ENCODE measurements around the gene AMFR.

DNA sequence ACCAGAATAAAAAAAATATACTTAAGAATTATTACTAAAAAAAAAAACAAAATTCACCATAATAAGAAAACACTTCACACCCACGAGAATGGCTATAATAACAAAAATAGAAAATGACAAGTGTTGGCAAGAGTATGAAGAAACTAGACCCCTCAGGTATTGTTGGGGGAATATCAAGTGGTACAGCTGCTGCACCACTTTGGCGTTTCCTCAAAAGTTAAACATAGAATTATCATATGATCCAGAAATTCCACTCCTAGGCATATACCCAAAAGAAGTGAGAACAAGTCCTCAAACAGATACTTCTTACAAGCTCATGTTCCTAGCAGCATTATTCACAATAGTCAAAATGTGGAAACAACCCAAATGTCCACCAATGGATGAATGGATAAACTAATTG is 26.3 kb downstream of the AMFR start:
- TF ChIP-seq EZH2 (IDR thresholded peaks at IDR 0.05; ENCODE audit: low read depth, low read length, severe bottlenecking) (no peak), BCL11A (IDR thresholded peaks at IDR 0.05; ENCODE audit: low read depth in 2 of 2, low read length in 2 of 2) (no peak), SRF (IDR thresholded peaks at IDR 0.05; ENCODE audit: low read depth, low read length) (no peak), SP1 (IDR thresholded peaks at IDR 0.05; ENCODE audit: low read depth, low read length) (no peak), POLR2A (IDR thresholded peaks at IDR 0.05; ENCODE audit: control extremely low read depth in 1 of 2, low read depth in 2 of 2, low read length in 2 of 2) (no peak), CEBPB (IDR thresholded peaks at IDR 0.05; ENCODE audit: low read depth, low read length) (no peak), GABPA (IDR thresholded peaks at IDR 0.05; ENCODE audit: borderline replicate concordance, insufficient read depth, low read length) (no peak), SIRT6 (IDR thresholded peaks at IDR 0.05; ENCODE audit: low read length) (no peak), JUN (IDR thresholded peaks at IDR 0.05; ENCODE audit: low read depth, low read length) (no peak)
- TF ChIP-seq, protein P1, sequence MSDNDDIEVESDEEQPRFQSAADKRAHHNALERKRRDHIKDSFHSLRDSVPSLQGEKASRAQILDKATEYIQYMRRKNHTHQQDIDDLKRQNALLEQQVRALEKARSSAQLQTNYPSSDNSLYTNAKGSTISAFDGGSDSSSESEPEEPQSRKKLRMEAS (IDR thresholded peaks at IDR 0.05): no peak
- TF ChIP-seq, protein P2, sequence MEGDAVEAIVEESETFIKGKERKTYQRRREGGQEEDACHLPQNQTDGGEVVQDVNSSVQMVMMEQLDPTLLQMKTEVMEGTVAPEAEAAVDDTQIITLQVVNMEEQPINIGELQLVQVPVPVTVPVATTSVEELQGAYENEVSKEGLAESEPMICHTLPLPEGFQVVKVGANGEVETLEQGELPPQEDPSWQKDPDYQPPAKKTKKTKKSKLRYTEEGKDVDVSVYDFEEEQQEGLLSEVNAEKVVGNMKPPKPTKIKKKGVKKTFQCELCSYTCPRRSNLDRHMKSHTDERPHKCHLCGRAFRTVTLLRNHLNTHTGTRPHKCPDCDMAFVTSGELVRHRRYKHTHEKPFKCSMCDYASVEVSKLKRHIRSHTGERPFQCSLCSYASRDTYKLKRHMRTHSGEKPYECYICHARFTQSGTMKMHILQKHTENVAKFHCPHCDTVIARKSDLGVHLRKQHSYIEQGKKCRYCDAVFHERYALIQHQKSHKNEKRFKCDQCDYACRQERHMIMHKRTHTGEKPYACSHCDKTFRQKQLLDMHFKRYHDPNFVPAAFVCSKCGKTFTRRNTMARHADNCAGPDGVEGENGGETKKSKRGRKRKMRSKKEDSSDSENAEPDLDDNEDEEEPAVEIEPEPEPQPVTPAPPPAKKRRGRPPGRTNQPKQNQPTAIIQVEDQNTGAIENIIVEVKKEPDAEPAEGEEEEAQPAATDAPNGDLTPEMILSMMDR (IDR thresholded peaks at IDR 0.05; ENCODE audit: control extremely low read depth in 1 of 3, insufficient read depth in 1 of 3, low read depth in 1 of 3, low read length in 3 of 3): no peak
